DMS53 treated with DMSO at 0.1 percent for 48 hours (cell line): ENCODE data around the gene SERPINF2.
"Not testable (repeated sequence)": the region's sequence is repeated elsewhere in the genome, so short reads cannot be mapped to it uniquely, and the experiment has no call there.

Experiments
- DNase-seq: peaks from one replicate; lab custom pipeline; 2025; ENCODE audit not compliant: unreplicated experiment; lab: John Stamatoyannopoulos, UW

SERPINF2 gene

GRCh38 chr17:1733759-1734158, 8.9 kb upstream of the SERPINF2 start:
- DNase-seq, result no peak

- DNase-seq, result no peak
Measured at GRCh38 chr17:1735418-1735817, 7.3 kb upstream of the SERPINF2 start.

DNA sequence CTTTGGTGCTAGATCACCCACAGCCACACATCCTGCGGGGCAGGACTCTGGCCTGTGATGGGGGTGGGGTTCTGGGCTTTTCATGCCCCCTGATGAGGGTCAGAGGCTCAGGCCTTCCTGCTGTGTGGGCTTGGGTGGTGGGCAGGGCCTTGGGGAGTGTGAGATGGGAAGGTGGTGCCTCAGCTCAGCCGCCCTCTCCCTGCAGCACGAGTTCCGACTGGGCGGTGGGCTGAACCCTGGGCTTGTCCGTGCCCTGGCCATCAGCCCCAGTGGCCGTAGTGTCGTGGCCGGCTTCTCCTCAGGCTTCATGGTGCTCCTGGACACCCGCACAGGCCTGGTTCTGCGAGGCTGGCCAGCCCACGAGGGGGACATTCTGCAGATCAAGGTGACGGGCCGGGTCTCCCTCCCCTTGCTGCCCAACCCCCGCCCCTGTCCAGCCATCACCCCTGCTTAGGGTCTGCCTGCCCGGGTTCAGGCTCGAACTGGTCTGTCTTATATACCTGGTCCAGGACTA, 6.8 kb upstream of the SERPINF2 start:
- DNase-seq, result no peak

GRCh38 chr17:1736348-1737281, 6.1 kb upstream of the SERPINF2 start:
- DNase-seq, result no peak

GRCh38 chr17:1737531-1738291, 5.0 kb upstream of the SERPINF2 start:
- DNase-seq, result no peak

DNA sequence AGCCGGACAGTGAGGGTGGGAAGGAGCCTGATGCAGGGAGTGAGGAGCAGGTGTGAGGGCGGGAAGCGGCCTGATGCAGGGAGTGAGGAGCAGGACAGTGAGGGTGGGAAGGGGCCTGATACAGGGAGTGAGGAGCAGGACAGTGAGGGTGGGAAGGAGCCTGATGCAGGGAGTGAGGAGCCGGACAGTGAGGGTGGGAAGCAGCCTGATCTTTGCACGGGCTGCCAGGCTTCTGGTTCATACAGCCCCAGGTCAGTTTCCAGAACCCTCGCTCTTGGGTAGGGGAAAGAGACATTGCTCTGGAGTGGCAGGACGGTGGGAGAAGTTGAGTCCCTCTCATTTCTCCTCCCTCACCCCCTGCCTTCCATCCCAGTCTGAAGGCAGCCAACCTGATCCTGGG, 772 bp upstream of the SERPINF2 start:
- DNase-seq, result not testable (repeated sequence)

GRCh38 chr17:1743088-1743439, 393 bp downstream of the SERPINF2 start:
- no peak for DNase-seq

GRCh38 chr17:1744551-1745512, 2.2 kb downstream of the SERPINF2 start:
- DNase-seq, result no peak

DNA sequence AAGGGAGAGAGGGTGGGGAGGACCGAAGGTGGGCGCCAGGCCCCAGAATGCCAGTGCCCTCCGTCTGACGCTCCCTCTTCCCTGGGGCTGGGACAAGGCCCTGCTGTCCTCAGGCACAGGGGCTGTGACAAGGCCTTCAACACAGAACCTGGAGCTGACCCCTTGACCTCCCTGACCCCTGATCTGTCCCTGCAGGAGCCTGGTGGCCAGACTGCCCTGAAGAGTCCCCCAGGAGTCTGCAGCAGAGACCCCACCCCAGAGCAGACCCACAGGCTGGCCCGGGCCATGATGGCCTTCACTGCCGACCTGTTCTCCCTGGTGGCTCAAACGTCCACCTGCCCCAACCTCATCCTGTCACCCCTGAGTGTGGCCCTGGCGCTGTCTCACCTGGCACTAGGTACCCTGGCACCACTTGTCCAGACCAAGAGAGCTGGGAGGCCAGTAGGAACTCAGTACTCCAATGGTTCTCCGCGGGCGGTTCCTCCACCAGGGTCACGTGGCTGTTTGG, 2.9 kb downstream of the SERPINF2 start:
- DNase-seq, result no peak

GRCh38 chr17:1746975-1747543, 4.4 kb downstream of the SERPINF2 start:
- no peak for DNase-seq

GRCh38 chr17:1750628-1751027, 8.0 kb downstream of the SERPINF2 start:
- no peak for DNase-seq

- DNase-seq, result no peak
Measured at GRCh38 chr17:1752425-1753262, 10.0 kb downstream of the SERPINF2 start.

DNA sequence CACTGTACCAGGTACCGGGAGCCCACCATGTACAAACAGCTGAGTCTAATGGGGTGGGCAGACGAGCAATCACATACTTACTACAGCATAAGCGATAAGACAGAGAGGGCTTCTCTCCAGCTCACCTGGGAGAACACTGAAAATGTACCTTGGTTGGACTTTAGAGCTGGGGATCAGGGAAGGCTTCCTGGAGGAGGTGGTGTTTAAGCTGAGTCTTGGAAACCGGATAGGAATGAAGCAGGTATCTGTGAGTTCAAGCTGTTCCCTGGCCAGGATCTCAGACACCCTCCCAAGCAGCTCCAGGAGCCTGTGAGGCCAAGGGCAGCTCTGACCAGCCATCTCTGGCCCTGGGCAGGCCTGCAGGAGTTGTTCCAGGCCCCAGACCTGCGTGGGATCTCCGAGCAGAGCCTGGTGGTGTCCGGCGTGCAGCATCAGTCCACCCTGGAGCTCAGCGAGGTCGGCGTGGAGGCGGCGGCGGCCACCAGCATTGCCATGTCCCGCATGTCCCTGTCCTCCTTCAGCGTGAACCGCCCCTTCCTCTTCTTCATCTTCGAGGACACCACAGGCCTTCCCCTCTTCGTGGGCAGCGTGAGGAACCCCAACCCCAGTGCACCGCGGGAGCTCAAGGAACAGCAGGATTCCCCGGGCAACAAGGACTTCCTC, 11.2 kb downstream of the SERPINF2 start:
- DNase-seq, result no peak

DNA sequence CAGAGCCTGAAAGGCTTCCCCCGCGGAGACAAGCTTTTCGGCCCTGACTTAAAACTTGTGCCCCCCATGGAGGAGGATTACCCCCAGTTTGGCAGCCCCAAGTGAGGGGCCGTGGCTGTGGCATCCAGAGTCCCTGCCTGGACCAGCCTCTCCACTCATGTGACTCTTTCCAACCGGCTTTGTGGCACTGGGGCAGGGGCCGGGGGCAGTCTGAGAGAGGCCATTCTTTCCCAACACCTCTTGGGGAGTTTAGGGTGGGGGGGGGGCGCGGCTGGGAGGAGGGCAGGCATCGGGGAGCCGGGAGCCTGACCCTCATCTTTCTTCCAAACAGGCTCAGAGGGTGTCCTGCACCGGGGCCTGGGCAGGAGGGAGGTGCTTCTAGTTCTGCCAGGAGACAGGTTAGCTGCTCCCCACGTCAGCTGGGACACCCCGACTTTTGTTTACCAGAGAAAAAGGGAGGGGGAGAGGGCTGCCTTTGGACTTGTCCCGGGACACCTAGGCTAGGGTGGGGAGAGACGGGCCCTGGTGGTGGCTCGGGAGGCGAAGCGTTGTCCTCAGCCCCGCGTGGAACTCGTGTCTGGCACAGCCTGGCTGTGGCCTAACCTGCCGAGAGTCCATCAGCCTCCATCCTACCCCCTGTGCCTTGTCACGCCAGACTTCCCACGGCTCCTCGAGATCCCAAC, 11.9 kb downstream of the SERPINF2 start:
- DNase-seq, result no peak

- no peak for DNase-seq
Measured at GRCh38 chr17:1755252-1755826, 12.7 kb downstream of the SERPINF2 start.

GRCh38 chr17:1755827-1756262, 13.2 kb downstream of the SERPINF2 start:
- no peak for DNase-seq

GRCh38 chr17:1758807-1759206, 16.1 kb downstream of the SERPINF2 start:
- DNase-seq, result no peak

DNA sequence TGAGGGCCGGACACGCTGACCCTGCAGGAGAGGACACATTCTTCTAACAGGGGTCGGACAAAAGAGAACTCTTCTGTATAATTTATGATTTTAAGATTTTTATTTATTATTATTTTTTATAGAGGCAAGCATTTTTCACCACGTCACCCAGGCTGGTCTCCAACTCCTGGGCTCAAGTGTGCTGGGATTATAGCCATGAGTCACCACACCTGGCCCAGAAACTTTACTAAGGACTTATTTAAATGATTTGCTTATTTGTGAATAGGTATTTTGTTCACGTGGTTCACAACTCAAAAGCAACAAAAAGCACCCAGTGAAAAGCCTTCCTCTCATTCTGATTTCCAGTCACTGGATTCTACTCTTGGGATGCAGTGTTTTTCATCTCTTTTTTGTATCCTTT, 16.9 kb downstream of the SERPINF2 start:
- DNase-seq, result no peak
